Measurements from ENCODE around the gene PTPN11. TPM values are rescaled to one million over a fixed set of nuclear protein-coding genes. Genes with fewer than 3 reads are reported as not detected.

The PTPN11 gene
- total RNA-seq, 2 donors from 2014 or later: 94.0 to 125 TPM

Other genes starting within 250 kb of the PTPN11 start
- 10 to 100 TPM; 22.2 to 24.4 TPM for gene HECTD4, start 36.5 kb upstream of the PTPN11 start, total RNA-seq
- gene RPL6, start 9.3 kb upstream of the PTPN11 start, total RNA-seq: 100 to 1,000 TPM; 684 to 695 TPM

Measured in left cardiac atrium (tissue), 2 donors.